ENCODE data around the gene OR5A1. TPM values are rescaled to one million over a fixed set of nuclear protein-coding genes. Genes with fewer than 3 reads are reported as not detected.

OR5A1 gene
- not detected for total RNA-seq

DNA sequence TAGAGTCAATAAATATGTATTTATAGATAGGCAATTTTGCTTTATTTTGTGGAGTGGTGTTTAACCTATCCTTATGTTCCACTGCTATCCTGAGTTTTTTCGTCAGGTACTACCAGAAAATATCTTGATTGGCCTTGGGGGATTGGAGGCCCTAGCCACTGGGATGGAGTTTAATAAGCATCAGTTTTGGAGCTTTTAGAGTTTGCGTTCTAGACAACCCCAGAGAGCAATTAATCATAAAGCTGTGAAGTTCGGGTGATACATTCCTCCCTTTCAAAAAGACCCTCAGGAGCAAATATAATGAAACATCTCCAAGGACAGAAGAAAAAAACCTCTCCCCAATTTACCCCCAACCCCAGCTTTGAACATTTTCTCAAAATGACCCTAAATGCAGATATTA, at the start of gene OR5A1:
TSS of gene OR5A1 (plus strand) at position 301 of the 400 bp plus-strand sequence. CDS start 6,700 bp downstream, outside the sequence.

GRCh38 chr11:59426361-59427067, 9.8 kb upstream of the OR5A1 start, which contains the start of gene OR5A2:
TSS of gene OR5A2 (minus strand) at chr11:59426413. CDS start at chr11:59422953, 3,460 bp downstream.

DNA sequence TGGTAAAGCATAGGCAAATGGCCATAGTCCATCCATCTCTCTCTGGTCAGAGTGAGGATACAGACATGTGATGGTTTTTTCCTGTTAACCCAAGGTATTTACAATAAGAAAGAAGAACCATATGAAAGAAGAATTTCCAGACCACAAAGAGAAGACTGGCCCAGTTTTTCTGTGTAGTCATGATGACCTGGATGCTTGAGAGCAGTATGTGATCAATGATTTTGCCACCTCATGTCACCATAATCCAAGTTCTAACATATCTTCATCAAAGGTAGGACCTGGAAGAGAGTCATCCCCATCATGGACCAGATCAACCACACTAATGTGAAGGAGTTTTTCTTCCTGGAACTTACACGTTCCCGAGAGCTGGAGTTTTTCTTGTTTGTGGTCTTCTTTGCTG, 20.4 kb downstream of the OR5A1 start, which contains the start of gene OR4D6:
TSS of gene OR4D6 (plus strand) at position 301 of the 400 bp plus-strand sequence. CDS start at position 301, 0 bp downstream.

GRCh38 chr11:59473015-59473414, 36.7 kb downstream of the OR5A1 start, which contains the start of gene OR4D10:
TSS of gene OR4D10 (plus strand) at chr11:59473315. CDS start at chr11:59477430, 4,115 bp downstream.

Other genes with a start within 250 kb of the OR5A1 start
- 3.0 TPM for gene MPEG1, start 223.5 kb upstream of the OR5A1 start, total RNA-seq
- gene OR5AN1, start 77.6 kb upstream of the OR5A1 start, total RNA-seq = not detected
- not detected for gene OR5A2, start 10.1 kb upstream of the OR5A1 start, total RNA-seq
- gene OR4D6, start 20.5 kb downstream of the OR5A1 start, total RNA-seq = not detected
- gene OR4D10, start 36.8 kb downstream of the OR5A1 start, total RNA-seq = not detected
- not detected for gene OR4D11, start 67.1 kb downstream of the OR5A1 start, total RNA-seq
- gene OR4D9, start 75.1 kb downstream of the OR5A1 start, total RNA-seq = not detected
- gene OSBP, start 179.3 kb downstream of the OR5A1 start, total RNA-seq = 43.4 TPM
- gene PATL1, start 232.6 kb downstream of the OR5A1 start, total RNA-seq = 5.8 TPM

Measured in diencephalon (tissue), 1 donor.